Esophagus squamous epithelium (tissue), 5 donors: ENCODE measurements around the gene PPM1L. TPM values are rescaled to one million over a fixed set of nuclear protein-coding genes. Genes with fewer than 3 reads are reported as not detected.
"Not testable (repeated sequence)": the region's sequence is repeated elsewhere in the genome, so short reads cannot be mapped to it uniquely, and the experiment has no call there.

ENCODE experiments used
- DNase-seq: peaks from one replicate; lab custom pipeline; 2025; lab: John Stamatoyannopoulos, UW
- H3K27ac ChIP-seq, 4 donors: fragments of 200-600 bp; sonication (generic); one replicate each; pipeline ENCODE4 v1.5.1; 2016 to 2019; ENCODE audit warnings: mild to moderate bottlenecking in 1 of 4
- H3K27me3 ChIP-seq, 4 donors: fragments of 200-600 bp; sonication (generic); 1 replicate in 3 of 4; 2 replicates in 1 of 4; pipeline versions ENCODE4 v1.5.1 to v1.6.0; 2017 to 2021; ENCODE audit warnings: antibody characterized with exemption in 1 of 4
- H3K36me3 ChIP-seq, 3 donors: fragments of 200-600 bp; sonication (generic); one replicate each; pipeline ENCODE4 v1.5.1; 2016 to 2019
- H3K4me1 ChIP-seq, 3 donors: fragments of 200-600 bp; sonication (generic); one replicate each; pipeline ENCODE4 v1.5.1; 2017 to 2019
- H3K4me3 ChIP-seq, 4 donors: fragments of 200-600 bp; sonication (generic); 1 replicate in 3 of 4; 2 replicates in 1 of 4; pipeline ENCODE4 v1.5.1; 2016 to 2019; ENCODE audit warnings: mild to moderate bottlenecking in 2 of 4, moderate library complexity in 1 of 4
- H3K9me3 ChIP-seq, 3 donors: fragments of 200-600 bp; sonication (generic); one replicate each; pipeline ENCODE4 v1.5.1; 2016 to 2019
- POLR2A ChIP-seq, 4 donors: fragments of 450-650 bp; IDR thresholded peaks; one replicate each; pipeline ENCODE4 v1.6.1; 2017; ENCODE audit warnings: antibody characterized with exemption in 4 of 4, mild to moderate bottlenecking in 4 of 4, moderate library complexity in 3 of 4
- WGBS, 2 donors: methylation state at CpG; one replicate each; pipeline ENCODE4 v1.1.5; 2018; 5-methylcytosine and 5-hydroxymethylcytosine counted together
- intact Hi-C: fragments of 100-400 bp; cut with DNase I; formaldehyde crosslinking; loops from one replicate; pipeline ENCODE4 v1.15.0; 2022
- total RNA-seq, 4 donors: library from RNA; depleted of rRNA; stranded (reverse); fragments of >200 nt; gene quantifications; one replicate each; pipeline ENCODE4 v1.1.0, GENCODE V29; 2016
- TF ChIP-seq, protein P1 (sequence below), 6 experiments: fragments of 450-650 bp in 4 of 6; fragments of 200-600 bp in 2 of 6; sonication (generic) in 2 of 6; IDR thresholded peaks; one replicate each; pipeline ENCODE4 v1.5.1; 2016 to 2019; ENCODE audit warnings: antibody characterized with exemption in 6 of 6, mild to moderate bottlenecking in 4 of 6, moderate library complexity in 4 of 6
- donor health status: DM: yes; HTN: yes; CAD: no.

Gene PPM1L
- 10 to 100 TPM in 2 of 4 donors, 1 to 10 TPM in 2; 9.1 to 18.1 (median 12.1) TPM for total RNA-seq

DNA sequence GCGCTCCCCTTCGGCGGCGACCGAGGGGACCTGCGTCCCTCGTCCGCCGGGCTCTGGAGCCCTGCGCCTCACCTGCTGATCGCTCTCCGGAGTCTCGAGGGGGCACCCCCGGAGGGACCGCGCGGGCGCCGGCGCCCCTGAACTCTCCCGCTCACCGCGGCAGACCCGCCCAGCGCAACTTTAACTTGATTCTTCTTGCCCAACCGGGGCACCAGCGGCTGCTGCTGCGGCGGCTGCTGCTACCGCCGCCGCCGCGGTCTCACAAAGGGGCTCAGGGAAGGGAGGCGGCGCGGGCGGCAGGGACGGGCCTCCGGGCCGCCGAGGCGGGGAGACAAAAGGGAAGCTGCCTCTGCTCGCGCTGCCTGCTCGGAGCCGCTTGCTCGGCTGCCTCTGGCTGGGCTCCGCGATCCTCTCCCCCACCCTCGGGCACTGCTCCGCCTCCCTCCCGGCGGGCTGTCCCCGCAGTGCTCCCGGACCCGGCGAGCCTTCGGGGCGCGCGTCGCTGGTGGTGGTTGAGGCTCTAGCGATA is at the start of gene PPM1L:
Gene PPM1L (plus strand): TSS at position 456 of the 529 bp plus-strand sequence.
- peak; percentile 33 for DNase-seq
- no peaks in the 10 kb centered on the region for H3K27me3 ChIP-seq
- H3K9me3 ChIP-seq = no peaks in the 10 kb centered on the region
- peak within 1 kb of the TSS; percentile 62 to 95 (median 84) for H3K4me3 ChIP-seq
- peak within 1 kb of the TSS; percentile 87 to 98 (median 96) for H3K27ac ChIP-seq
- H3K4me1 ChIP-seq = peaks cover 10 to 49% (median 23%) of the 10 kb centered on the region in 3 donors
- no CpG with 5 or more reads among the region's 64 CpGs for WGBS, 2 donors
- no peaks in the 10 kb centered on the region for H3K36me3 ChIP-seq
- intact Hi-C loops = no loop called here
- TF ChIP-seq, protein P1, sequence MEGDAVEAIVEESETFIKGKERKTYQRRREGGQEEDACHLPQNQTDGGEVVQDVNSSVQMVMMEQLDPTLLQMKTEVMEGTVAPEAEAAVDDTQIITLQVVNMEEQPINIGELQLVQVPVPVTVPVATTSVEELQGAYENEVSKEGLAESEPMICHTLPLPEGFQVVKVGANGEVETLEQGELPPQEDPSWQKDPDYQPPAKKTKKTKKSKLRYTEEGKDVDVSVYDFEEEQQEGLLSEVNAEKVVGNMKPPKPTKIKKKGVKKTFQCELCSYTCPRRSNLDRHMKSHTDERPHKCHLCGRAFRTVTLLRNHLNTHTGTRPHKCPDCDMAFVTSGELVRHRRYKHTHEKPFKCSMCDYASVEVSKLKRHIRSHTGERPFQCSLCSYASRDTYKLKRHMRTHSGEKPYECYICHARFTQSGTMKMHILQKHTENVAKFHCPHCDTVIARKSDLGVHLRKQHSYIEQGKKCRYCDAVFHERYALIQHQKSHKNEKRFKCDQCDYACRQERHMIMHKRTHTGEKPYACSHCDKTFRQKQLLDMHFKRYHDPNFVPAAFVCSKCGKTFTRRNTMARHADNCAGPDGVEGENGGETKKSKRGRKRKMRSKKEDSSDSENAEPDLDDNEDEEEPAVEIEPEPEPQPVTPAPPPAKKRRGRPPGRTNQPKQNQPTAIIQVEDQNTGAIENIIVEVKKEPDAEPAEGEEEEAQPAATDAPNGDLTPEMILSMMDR (IDR thresholded peaks at IDR 0.05) = no peak
- TF ChIP-seq POLR2A (IDR thresholded peaks at IDR 0.05) = no peak

GRCh38 chr3:160707187-160707794 is 48.7 kb upstream of the PPM1L start:
- no peaks in the 10 kb centered on the region for H3K36me3 ChIP-seq
- no peak overlapping the region for H3K27ac ChIP-seq
- intact Hi-C loops = loop anchor here (5.0 kb wide), 1 partner anchor 235 kb away; no protein-coding TSS in a partner anchor
- no peak overlapping the region for H3K4me3 ChIP-seq
- no peak for DNase-seq
- no peaks in the 10 kb centered on the region for H3K4me1 ChIP-seq
- TF ChIP-seq, protein P1 (IDR thresholded peaks at IDR 0.05) = peak; percentile 29 to 66 (median 51)
- TF ChIP-seq POLR2A (IDR thresholded peaks at IDR 0.05) = no peak
- H3K9me3 ChIP-seq = no peaks in the 10 kb centered on the region
- WGBS, 2 donors = 17 to 19% methylated on average over 4 of the region's 4 CpGs
- peaks cover 0 to 8% (median 0%) of the 10 kb centered on the region in 4 donors for H3K27me3 ChIP-seq

- intact Hi-C loops = loop anchor here (5.0 kb wide), 1 partner anchor 233 kb away; no protein-coding TSS in a partner anchor
- Histone ChIP-seq H3K4me3 (no peak overlapping the region), H3K4me1 (no peaks in the 10 kb centered on the region), H3K27ac (no peak overlapping the region), H3K27me3 (peaks cover 0 to 8% (median 0%) of the 10 kb centered on the region in 4 donors), H3K36me3 (no peaks in the 10 kb centered on the region), H3K9me3 (no peaks in the 10 kb centered on the region)
- DNase-seq = no peak
- 74 to 89% methylated on average over 3 of the region's 3 CpGs for WGBS, 2 donors
- no peak for TF ChIP-seq POLR2A (IDR thresholded peaks at IDR 0.05)
- TF ChIP-seq, protein P1 (IDR thresholded peaks at IDR 0.05) = no peak
Observed at GRCh38 chr3:160709477-160710182, 46.4 kb upstream of the PPM1L start.

DNA sequence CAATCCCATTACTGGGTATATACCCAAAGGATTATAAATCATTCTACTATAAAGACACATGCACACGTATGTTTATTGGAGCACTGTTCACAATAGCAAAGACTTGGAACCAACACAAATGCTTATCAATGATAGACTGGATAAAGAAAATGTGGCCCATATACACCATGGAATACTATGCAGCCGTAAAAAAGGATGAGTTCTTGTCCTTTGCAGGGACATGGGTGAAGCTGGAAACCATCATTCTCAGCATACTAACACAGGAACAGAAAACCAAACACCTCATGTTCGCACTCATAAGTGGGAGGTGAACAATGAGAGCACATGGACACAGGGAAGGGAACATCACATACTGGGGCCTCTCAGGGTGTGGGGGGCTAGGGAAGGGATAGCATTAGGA is 42.9 kb upstream of the PPM1L start:
- H3K27ac ChIP-seq, H3K9me3 ChIP-seq, H3K27me3 ChIP-seq, H3K4me1 ChIP-seq, H3K4me3 ChIP-seq, DNase-seq, H3K36me3 ChIP-seq, intact Hi-C loops: not testable (repeated sequence)
- 89 to 95% methylated on average over 3 of the region's 3 CpGs for WGBS, 2 donors

DNA sequence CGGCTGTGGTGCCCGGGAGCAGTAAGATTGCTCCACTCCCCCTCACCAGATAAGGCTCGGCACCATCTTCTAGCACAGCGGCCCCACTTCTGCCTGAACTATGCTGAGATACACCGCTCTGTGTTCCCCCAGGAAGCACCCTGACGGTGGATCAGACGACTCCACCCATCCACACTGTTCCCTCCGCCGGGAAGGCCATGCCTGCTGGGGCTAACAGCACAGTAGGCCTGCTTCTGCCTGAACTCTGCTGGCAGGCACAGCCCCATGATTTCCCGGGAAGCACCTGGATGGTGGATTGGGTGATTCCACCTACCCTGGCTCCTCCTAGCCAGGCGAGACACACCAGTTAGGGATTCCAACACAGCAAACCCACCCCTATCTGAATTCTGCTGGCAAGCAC is 36.3 kb upstream of the PPM1L start:
- no peaks in the 10 kb centered on the region for H3K27me3 ChIP-seq
- no peak for DNase-seq
- TF ChIP-seq, protein P1 (IDR thresholded peaks at IDR 0.05) = no peak
- TF ChIP-seq POLR2A (IDR thresholded peaks at IDR 0.05) = no peak
- H3K27ac ChIP-seq = no peak overlapping the region
- H3K4me1 ChIP-seq = no peaks in the 10 kb centered on the region
- no peak overlapping the region for H3K4me3 ChIP-seq
- intact Hi-C loops = no loop called here
- H3K9me3 ChIP-seq = no peaks in the 10 kb centered on the region
- H3K36me3 ChIP-seq = no peaks in the 10 kb centered on the region
- 53 to 97% methylated on average over 5 to 9 of the region's 11 CpGs for WGBS, 2 donors
